OCI-LY7 (cell line): ENCODE data around the gene C1orf105.

Experiments
- EZH2phosphoT487 ChIP-seq: fragments of 200-600 bp; sonication (generic); IDR thresholded peaks from 2 replicates; pipeline ENCODE4 v1.6.1; 2018; ENCODE audit warnings: low read depth, borderline replicate concordance, mild to moderate bottlenecking, mixed run types, antibody characterized with exemption, low read length, moderate library complexity, mixed read lengths
- TF ChIP-seq, protein P1 (sequence below): fragments of 200-600 bp; sonication (generic); conservative IDR thresholded peaks from 2 replicates; pipeline ENCODE4 v1.5.1; 2014; ENCODE audit warnings: mild to moderate bottlenecking, antibody characterized with exemption, low read length, moderate library complexity, mixed read lengths

DNA sequence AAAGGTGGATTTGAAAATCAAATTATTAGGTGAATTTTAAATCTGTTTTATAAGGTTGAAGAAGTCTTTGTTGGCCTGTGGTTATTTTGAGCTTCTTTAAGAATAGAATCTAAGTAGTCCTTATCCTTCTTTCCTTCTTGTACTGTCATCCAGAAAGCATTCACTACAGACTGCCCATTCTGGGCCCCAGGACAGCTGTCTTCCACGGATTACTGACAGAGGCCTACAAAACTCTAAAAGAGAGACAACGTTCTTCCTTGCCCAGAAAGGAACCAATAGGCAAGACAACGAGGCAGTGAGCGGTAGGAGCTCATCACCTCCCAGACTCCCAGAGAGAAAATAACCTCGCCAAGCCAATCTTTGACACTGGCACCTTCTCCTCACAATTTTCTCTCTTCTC, 47.8 kb downstream of the C1orf105 start:
- TF ChIP-seq, protein P1, sequence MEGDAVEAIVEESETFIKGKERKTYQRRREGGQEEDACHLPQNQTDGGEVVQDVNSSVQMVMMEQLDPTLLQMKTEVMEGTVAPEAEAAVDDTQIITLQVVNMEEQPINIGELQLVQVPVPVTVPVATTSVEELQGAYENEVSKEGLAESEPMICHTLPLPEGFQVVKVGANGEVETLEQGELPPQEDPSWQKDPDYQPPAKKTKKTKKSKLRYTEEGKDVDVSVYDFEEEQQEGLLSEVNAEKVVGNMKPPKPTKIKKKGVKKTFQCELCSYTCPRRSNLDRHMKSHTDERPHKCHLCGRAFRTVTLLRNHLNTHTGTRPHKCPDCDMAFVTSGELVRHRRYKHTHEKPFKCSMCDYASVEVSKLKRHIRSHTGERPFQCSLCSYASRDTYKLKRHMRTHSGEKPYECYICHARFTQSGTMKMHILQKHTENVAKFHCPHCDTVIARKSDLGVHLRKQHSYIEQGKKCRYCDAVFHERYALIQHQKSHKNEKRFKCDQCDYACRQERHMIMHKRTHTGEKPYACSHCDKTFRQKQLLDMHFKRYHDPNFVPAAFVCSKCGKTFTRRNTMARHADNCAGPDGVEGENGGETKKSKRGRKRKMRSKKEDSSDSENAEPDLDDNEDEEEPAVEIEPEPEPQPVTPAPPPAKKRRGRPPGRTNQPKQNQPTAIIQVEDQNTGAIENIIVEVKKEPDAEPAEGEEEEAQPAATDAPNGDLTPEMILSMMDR, result no peak
- TF ChIP-seq EZH2phosphoT487, result no peak
